NCI-H526 treated with DMSO at 0.1 percent for 48 hours (cell line): ENCODE measurements around the gene SUPT20H.
"Not testable (repeated sequence)": the region's sequence is repeated elsewhere in the genome, so short reads cannot be mapped to it uniquely, and the experiment has no call there.

Experiments used
- DNase-seq: peaks from one replicate; lab custom pipeline; 2025; lab: John Stamatoyannopoulos, UW

The SUPT20H gene

GRCh38 chr13:37069597-37070103, 10.2 kb upstream of the SUPT20H start:
- DNase-seq, result no peak

- peak; percentile 9 for DNase-seq
Measured at GRCh38 chr13:37068962-37069361, 9.5 kb upstream of the SUPT20H start.

- DNase-seq, result no peak
Measured at GRCh38 chr13:37067874-37068273, 8.4 kb upstream of the SUPT20H start.

- DNase-seq, result no peak
Measured at GRCh38 chr13:37065890-37066526, 6.5 kb upstream of the SUPT20H start.

GRCh38 chr13:37059848-37060192, 332 bp upstream of the SUPT20H start:
- DNase-seq, result no peak

- not testable (repeated sequence) for DNase-seq
Measured at GRCh38 chr13:37056228-37056627, 3.3 kb downstream of the SUPT20H start.

GRCh38 chr13:37053111-37053510, 6.4 kb downstream of the SUPT20H start:
- DNase-seq, result not testable (repeated sequence)

- no peak for DNase-seq
Measured at GRCh38 chr13:37049810-37050209, 9.7 kb downstream of the SUPT20H start.

- no peak for DNase-seq
Measured at GRCh38 chr13:37047846-37048245, 11.6 kb downstream of the SUPT20H start.

- no peak for DNase-seq
Measured at GRCh38 chr13:37047032-37047431, 12.5 kb downstream of the SUPT20H start.

- no peak for DNase-seq
Measured at GRCh38 chr13:37046062-37046461, 13.4 kb downstream of the SUPT20H start.

- DNase-seq, result no peak
Measured at GRCh38 chr13:37040789-37041188, 18.7 kb downstream of the SUPT20H start.

GRCh38 chr13:37039896-37040295, 19.6 kb downstream of the SUPT20H start:
- DNase-seq, result no peak

GRCh38 chr13:37037241-37037640, 22.2 kb downstream of the SUPT20H start:
- no peak for DNase-seq

- no peak for DNase-seq
Measured at GRCh38 chr13:37029617-37030016, 29.9 kb downstream of the SUPT20H start.

GRCh38 chr13:37027639-37028038, 31.8 kb downstream of the SUPT20H start:
- DNase-seq, result no peak

GRCh38 chr13:37026771-37027170, 32.7 kb downstream of the SUPT20H start:
- DNase-seq, result no peak

- no peak for DNase-seq
Measured at GRCh38 chr13:37023871-37024270, 35.6 kb downstream of the SUPT20H start.

- DNase-seq, result no peak
Measured at GRCh38 chr13:37014609-37015008, 44.9 kb downstream of the SUPT20H start.

- no peak for DNase-seq
Measured at GRCh38 chr13:37011788-37012187, 47.7 kb downstream of the SUPT20H start.

- no peak for DNase-seq
Measured at GRCh38 chr13:37011002-37011401, 48.5 kb downstream of the SUPT20H start.

GRCh38 chr13:37010424-37010823, 49.1 kb downstream of the SUPT20H start:
- no peak for DNase-seq

- no peak for DNase-seq
Measured at GRCh38 chr13:37009692-37010091, 49.8 kb downstream of the SUPT20H start.

- DNase-seq, result no peak
Measured at GRCh38 chr13:37001921-37002250, 57.6 kb downstream of the SUPT20H start.
